GM18526 (cell line): ENCODE results near the gene ZNF668.

Experiments used
- POLR2A ChIP-seq: IDR thresholded peaks from 3 replicates; pipeline ENCODE4 v1.6.1; 2011; ENCODE audit not compliant: insufficient read length; ENCODE audit errors: extremely low read depth

ZNF668 gene

GRCh38 chr16:31078597-31079341 lies 4.7 kb upstream of the ZNF668 start:
- no peak for TF ChIP-seq POLR2A

DNA sequence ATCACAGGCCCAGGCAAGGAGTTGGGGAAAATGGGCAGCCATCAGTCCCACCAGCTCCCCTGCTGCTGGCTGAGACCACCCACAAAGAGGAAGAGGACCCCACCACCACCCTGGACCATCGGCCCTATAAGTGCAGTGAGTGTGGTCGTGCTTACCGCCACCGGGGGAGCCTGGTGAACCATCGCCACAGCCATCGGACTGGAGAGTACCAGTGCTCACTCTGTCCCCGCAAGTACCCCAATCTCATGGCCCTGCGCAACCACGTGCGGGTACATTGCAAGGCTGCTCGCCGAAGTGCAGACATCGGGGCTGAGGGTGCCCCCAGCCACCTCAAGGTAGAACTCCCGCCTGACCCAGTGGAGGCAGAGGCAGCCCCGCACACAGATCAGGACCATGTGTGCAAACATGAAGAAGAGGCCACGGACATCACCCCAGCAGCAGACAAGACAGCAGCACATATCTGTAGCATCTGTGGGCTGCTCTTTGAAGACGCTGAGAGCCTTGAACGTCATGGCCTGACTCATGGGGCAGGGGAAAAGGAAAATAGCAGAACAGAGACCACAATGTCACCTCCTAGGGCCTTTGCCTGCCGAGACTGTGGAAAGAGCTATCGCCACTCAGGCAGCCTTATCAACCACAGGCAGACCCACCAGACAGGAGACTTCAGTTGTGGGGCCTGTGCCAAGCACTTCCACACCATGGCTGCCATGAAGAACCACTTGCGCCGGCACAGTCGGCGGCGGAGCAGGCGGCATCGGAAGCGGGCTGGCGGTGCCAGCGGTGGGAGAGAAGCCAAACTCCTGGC lies 3.8 kb upstream of the ZNF668 start:
- no peak for TF ChIP-seq POLR2A

GRCh38 chr16:31077024-31077423 lies 3.0 kb upstream of the ZNF668 start:
- no peak for TF ChIP-seq POLR2A

GRCh38 chr16:31076319-31076718 lies 2.3 kb upstream of the ZNF668 start:
- TF ChIP-seq POLR2A: no peak

DNA sequence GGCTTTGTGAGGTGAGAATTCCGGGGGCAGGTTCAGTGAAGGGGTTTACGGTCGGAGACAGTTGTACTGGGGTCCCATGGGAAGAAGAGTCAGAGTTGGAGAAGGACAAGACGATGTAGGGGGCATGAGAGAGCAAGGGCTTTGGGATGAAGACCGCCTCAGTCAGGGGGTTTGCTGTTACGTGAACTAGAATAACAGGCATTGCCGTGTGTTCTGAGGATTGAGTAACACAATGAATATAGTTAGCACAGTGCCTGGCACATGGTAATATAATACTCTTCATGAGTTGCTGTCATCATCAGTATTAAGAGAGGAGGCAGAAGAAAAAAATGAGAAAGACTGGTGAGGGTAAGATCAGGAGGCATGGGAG lies 759 bp upstream of the ZNF668 start:
- no peak for TF ChIP-seq POLR2A

- TF ChIP-seq POLR2A: peak; percentile 43
Observed at GRCh38 chr16:31073142-31073969, 684 bp downstream of the ZNF668 start.

DNA sequence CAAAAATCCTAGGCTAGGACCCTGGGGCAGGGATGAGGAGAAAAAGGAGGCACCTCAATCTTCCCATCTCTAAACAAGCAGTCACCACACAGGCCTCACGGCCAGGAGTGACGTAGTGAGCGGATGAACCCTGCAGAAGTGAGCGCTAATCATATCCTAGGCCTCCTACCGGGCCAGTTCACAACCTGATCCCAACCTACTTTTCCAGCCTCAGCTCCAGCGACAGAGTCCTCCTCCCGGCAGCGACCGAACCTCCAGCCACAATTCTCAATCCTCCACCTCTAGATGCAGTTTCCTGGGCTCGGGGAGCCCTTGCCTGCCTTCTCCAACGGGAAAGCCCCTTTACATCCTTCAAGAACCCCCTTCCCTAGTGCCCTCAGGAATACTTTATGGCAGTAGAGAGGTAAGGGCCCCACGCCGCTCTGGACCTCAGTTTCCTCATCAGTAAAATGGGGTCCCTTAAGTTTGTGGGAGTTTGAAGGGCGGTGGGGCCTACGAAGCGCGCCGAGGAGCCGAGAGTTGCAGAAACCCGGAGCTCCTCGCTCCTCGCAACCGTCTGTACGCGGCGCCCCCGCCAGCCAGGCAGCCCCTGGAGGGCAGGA lies 1.4 kb downstream of the ZNF668 start:
- TF ChIP-seq POLR2A: no peak

GRCh38 chr16:31071861-31072260 lies 2.2 kb downstream of the ZNF668 start:
- TF ChIP-seq POLR2A: no peak

DNA sequence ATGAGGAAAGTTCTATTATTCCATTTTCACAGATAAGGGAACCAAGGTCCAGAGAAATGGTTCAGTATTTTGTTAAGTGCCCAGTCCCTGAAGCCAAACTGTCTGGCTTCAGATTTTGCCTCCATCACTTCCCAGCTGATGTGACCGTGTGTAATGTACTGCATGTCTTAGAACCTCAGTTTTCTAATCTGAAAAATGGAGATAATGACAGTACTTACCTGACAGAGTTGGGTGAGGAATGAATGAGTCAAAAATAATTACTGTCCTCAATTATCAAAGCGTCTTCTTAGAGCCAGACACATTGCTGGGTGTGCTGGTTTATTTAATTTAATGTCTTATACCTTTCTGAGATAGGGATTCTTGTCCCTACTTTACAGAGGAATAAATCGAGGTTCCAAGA lies 6.7 kb downstream of the ZNF668 start:
- TF ChIP-seq POLR2A: no peak

GRCh38 chr16:31064882-31065461 lies 9.1 kb downstream of the ZNF668 start:
- TF ChIP-seq POLR2A: no peak

DNA sequence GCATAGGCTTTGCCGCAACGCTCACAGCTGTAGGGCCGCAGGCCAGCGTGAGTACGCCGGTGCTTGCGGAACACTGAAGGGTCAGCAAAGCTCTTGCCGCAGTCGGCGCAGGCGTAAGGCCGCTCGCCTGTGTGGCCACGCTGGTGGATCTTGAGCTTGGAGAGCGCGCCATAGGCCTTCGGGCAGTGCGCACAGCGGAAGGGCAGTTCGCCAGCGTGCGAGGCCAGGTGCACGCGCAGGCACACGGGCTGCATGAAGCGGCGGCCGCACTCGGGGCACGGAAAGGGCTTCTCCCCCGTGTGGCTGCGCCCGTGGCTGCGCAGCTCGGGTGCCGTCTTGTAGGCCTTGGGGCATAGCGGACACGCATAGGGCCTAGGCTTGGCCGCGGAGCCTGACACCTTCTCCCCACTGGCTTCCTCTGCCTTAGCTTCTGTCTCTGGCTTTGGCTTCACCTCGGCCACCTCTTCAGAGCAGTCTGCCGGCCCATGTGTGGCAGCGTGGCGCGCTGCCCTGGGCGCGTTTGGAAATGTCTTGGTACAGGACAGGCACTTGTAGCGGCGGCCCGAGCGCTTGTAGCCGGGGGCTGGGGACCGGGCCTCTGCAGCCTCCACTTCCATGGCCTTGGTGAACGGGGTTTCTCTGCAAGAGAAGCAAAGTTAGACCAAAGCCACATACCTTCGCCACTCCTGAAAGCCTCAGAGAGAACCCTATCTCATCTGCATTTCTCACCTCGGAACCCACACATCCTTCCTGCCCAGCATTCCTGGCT lies 10.0 kb downstream of the ZNF668 start:
- no peak for TF ChIP-seq POLR2A

DNA sequence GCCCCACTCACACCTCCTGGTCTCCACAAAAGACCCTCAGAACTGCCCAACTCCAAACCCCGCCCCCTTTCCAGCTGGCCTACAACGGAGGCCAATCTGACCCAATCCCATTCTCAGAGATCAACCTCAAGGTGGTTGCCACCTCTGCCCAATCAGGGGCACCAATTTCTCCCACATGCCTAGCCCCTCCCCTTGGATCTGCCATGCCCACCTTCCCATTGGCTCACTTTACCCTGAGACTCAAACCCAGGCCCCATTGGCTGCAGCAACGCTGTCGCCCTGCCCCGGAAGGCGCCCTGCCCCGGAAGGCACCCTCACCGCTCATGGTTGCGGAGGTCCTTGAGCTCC lies 10.6 kb downstream of the ZNF668 start:
- TF ChIP-seq POLR2A: no peak

GRCh38 chr16:31061813-31062440 lies 12.1 kb downstream of the ZNF668 start:
- no peak for TF ChIP-seq POLR2A
